Ishikawa (cell line): ENCODE results near the gene HDHD3.

Source experiments
- CEBPB ChIP-seq: IDR thresholded peaks from 2 replicates; pipeline ENCODE4 v1.6.1; 2012
- CREB1 ChIP-seq: IDR thresholded peaks from 2 replicates; pipeline ENCODE4 v1.6.1; 2012; ENCODE audit warnings: low read depth
- EGR1 ChIP-seq: IDR thresholded peaks from 2 replicates; pipeline ENCODE4 v1.6.1; 2012
- EP300 ChIP-seq: IDR thresholded peaks from 2 replicates; pipeline ENCODE4 v1.6.1; 2012; ENCODE audit warnings: borderline replicate concordance
- FOXM1 ChIP-seq: IDR thresholded peaks from 2 replicates; pipeline ENCODE4 v1.6.1; 2012; ENCODE audit warnings: low read depth, borderline replicate concordance
- MAX ChIP-seq: IDR thresholded peaks from 2 replicates; pipeline ENCODE4 v1.6.1; 2012
- NFIC ChIP-seq: IDR thresholded peaks from 2 replicates; pipeline ENCODE4 v1.6.1; 2012
- RAD21 ChIP-seq: IDR thresholded peaks from 2 replicates; pipeline ENCODE4 v1.6.1; 2012; ENCODE audit warnings: low read depth
- REST ChIP-seq: IDR thresholded peaks from 2 replicates; pipeline ENCODE4 v1.6.1; 2012; ENCODE audit warnings: low read depth, mild to moderate bottlenecking
- TAF1 ChIP-seq: IDR thresholded peaks from 2 replicates; pipeline ENCODE4 v1.6.1; 2012; ENCODE audit warnings: low read depth, mild to moderate bottlenecking
- TCF12 ChIP-seq: IDR thresholded peaks from 2 replicates; pipeline ENCODE4 v1.6.1; 2012; ENCODE audit warnings: low read depth
- TEAD4 ChIP-seq: IDR thresholded peaks from 2 replicates; pipeline ENCODE4 v1.6.1; 2012
- USF1 ChIP-seq: IDR thresholded peaks from 2 replicates; pipeline ENCODE4 v1.6.1; 2012
- YY1 ChIP-seq: IDR thresholded peaks from 2 replicates; pipeline ENCODE4 v1.6.1; 2012; ENCODE audit warnings: low read depth
- ZBTB7A ChIP-seq: IDR thresholded peaks from 2 replicates; pipeline ENCODE4 v1.6.1; 2012; ENCODE audit warnings: low read depth

HDHD3 gene

GRCh38 chr9:113401027-113401792 is 24.4 kb upstream of the HDHD3 start, which contains the start of gene ALAD:
ALAD (minus strand) TSS chr9:113401284; CDS start chr9:113393559, 7,725 bp downstream.
- TF ChIP-seq TCF12, result peak; percentile 26; the same call in 1 of the 2 replicates
- peak; percentile 71 for TF ChIP-seq TAF1
- TF ChIP-seq EP300, result no peak; the same call in 1 of the 2 replicates
- TF ChIP-seq EGR1, result peak; percentile 30
- TF ChIP-seq MAX, result peak; percentile 64; the same call in 1 of the 2 replicates
- peak; percentile 29; the same call in 1 of the 2 replicates for TF ChIP-seq CREB1
- peak; percentile 61 for TF ChIP-seq RAD21
- no peak for TF ChIP-seq NFIC

GRCh38 chr9:113399646-113400200 is 22.9 kb upstream of the HDHD3 start:
- TF ChIP-seq USF1 (no peak), CREB1 (no peak), CEBPB (no peak), YY1 (no peak), TCF12 (no peak), ZBTB7A (no peak), TAF1 (no peak), FOXM1 (no peak), REST (no peak), EGR1 (no peak), NFIC (no peak)

- TF ChIP-seq ZBTB7A (no peak), CREB1 (no peak)
Observed at GRCh38 chr9:113398796-113399195, 22.0 kb upstream of the HDHD3 start.

GRCh38 chr9:113397203-113397631 is 20.4 kb upstream of the HDHD3 start:
- no peak for TF ChIP-seq MAX
- TF ChIP-seq CREB1, result no peak
- TF ChIP-seq EGR1, result no peak
- TF ChIP-seq ZBTB7A, result no peak
- TF ChIP-seq TAF1, result no peak
- TF ChIP-seq YY1, result no peak
- TF ChIP-seq FOXM1, result no peak
- TF ChIP-seq USF1, result no peak
- no peak for TF ChIP-seq NFIC
- no peak for TF ChIP-seq CEBPB
- TF ChIP-seq REST, result no peak
- no peak for TF ChIP-seq RAD21
- TF ChIP-seq TCF12, result no peak
- no peak for TF ChIP-seq TEAD4
- TF ChIP-seq EP300, result no peak

- TF ChIP-seq REST, result no peak
- TF ChIP-seq RAD21, result no peak
- TF ChIP-seq NFIC, result no peak
- TF ChIP-seq TEAD4, result no peak
- TF ChIP-seq TCF12, result no peak
- no peak for TF ChIP-seq EGR1
- no peak for TF ChIP-seq CREB1
- TF ChIP-seq EP300, result no peak
- TF ChIP-seq TAF1, result no peak
- TF ChIP-seq ZBTB7A, result no peak
- no peak for TF ChIP-seq YY1
- no peak for TF ChIP-seq FOXM1
- TF ChIP-seq MAX, result no peak
- TF ChIP-seq USF1, result no peak
Observed at GRCh38 chr9:113395000-113395861, 18.4 kb upstream of the HDHD3 start.
